ENCODE data around the gene EYA2. TPM values are rescaled to one million over a fixed set of nuclear protein-coding genes. Genes with fewer than 3 reads are reported as not detected.

Gene EYA2
- total RNA-seq, 4 donors from 2014 or later, result 0.47 to 4.1 (median 2.2) TPM

GRCh38 chr20:46899621-46900020 lies 5.0 kb downstream of the EYA2 start:
- H3K36me3 ChIP-seq, result no peaks in the 10 kb centered on the region
- TF ChIP-seq EP300 (IDR thresholded peaks at IDR 0.05) (no peak), CTCF (IDR thresholded peaks at IDR 0.05) (no peak), POLR2AphosphoS5 (IDR thresholded peaks at IDR 0.05) (no peak), POLR2A (IDR thresholded peaks at IDR 0.05) (no peak)
- H3K4me1 ChIP-seq, result peaks cover 0 to 14% (median 0%) of the 10 kb centered on the region in 3 donors
- no peaks in the 10 kb centered on the region for H3K9me3 ChIP-seq
- ATAC-seq, result no peak
- H3K27me3 ChIP-seq, result peaks cover 48% of the 10 kb centered on the region
- 61 to 65% methylated on average over 9 to 11 of the region's 11 CpGs for WGBS, 2 donors (ENCODE audit: low coverage in 1 of 2)
- H3K27ac ChIP-seq, result peak overlapping the region in 1 of 4 donors; percentile 3
- no peak overlapping the region for H3K4me3 ChIP-seq

GRCh38 chr20:46900086-46900485 lies 5.4 kb downstream of the EYA2 start:
- H3K27me3 ChIP-seq, result peaks cover 43% of the 10 kb centered on the region
- no peak overlapping the region for H3K4me3 ChIP-seq
- TF ChIP-seq CTCF (IDR thresholded peaks at IDR 0.05), result no peak
- no peak for TF ChIP-seq POLR2A (IDR thresholded peaks at IDR 0.05)
- TF ChIP-seq POLR2AphosphoS5 (IDR thresholded peaks at IDR 0.05), result no peak
- no peak for TF ChIP-seq EP300 (IDR thresholded peaks at IDR 0.05)
- no peak overlapping the region for H3K27ac ChIP-seq
- peaks cover 0 to 10% (median 0%) of the 10 kb centered on the region in 3 donors for H3K4me1 ChIP-seq
- ATAC-seq, result no peak
- no peaks in the 10 kb centered on the region for H3K9me3 ChIP-seq
- no peaks in the 10 kb centered on the region for H3K36me3 ChIP-seq
- 64 to 73% methylated on average over 6 of the region's 6 CpGs for WGBS, 2 donors (ENCODE audit: low coverage in 1 of 2)

GRCh38 chr20:46900826-46901225 lies 6.2 kb downstream of the EYA2 start:
- TF ChIP-seq POLR2AphosphoS5 (IDR thresholded peaks at IDR 0.05), result no peak
- no peak for TF ChIP-seq CTCF (IDR thresholded peaks at IDR 0.05)
- no peak for TF ChIP-seq POLR2A (IDR thresholded peaks at IDR 0.05)
- TF ChIP-seq EP300 (IDR thresholded peaks at IDR 0.05), result no peak
- Histone ChIP-seq H3K4me1 (peaks cover 0 to 2% (median 0%) of the 10 kb centered on the region in 3 donors), H3K27me3 (peaks cover 36% of the 10 kb centered on the region), H3K4me3 (no peak overlapping the region), H3K9me3 (no peaks in the 10 kb centered on the region), H3K36me3 (no peaks in the 10 kb centered on the region), H3K27ac (no peak overlapping the region)
- 78 to 89% methylated on average over 8 to 11 of the region's 11 CpGs for WGBS, 2 donors (ENCODE audit: low coverage in 1 of 2)
- no peak for ATAC-seq

GRCh38 chr20:46901638-46902037 lies 7.0 kb downstream of the EYA2 start:
- no peaks in the 10 kb centered on the region for H3K9me3 ChIP-seq
- no peak overlapping the region for H3K4me3 ChIP-seq
- no peak for ATAC-seq
- no peaks in the 10 kb centered on the region for H3K36me3 ChIP-seq
- TF ChIP-seq CTCF (IDR thresholded peaks at IDR 0.05) (no peak), POLR2A (IDR thresholded peaks at IDR 0.05) (no peak), EP300 (IDR thresholded peaks at IDR 0.05) (no peak), POLR2AphosphoS5 (IDR thresholded peaks at IDR 0.05) (no peak)
- H3K4me1 ChIP-seq, result no peaks in the 10 kb centered on the region
- H3K27me3 ChIP-seq, result peaks cover 29% of the 10 kb centered on the region
- H3K27ac ChIP-seq, result no peak overlapping the region
- WGBS, 2 donors (ENCODE audit: low coverage in 1 of 2), result 60 to 85% methylated on average over 7 to 9 of the region's 13 CpGs

- ATAC-seq, result no peak
- H3K4me3 ChIP-seq, result no peak overlapping the region
- no peaks in the 10 kb centered on the region for H3K9me3 ChIP-seq
- TF ChIP-seq EP300 (IDR thresholded peaks at IDR 0.05), result no peak
- TF ChIP-seq POLR2AphosphoS5 (IDR thresholded peaks at IDR 0.05), result no peak
- no peak for TF ChIP-seq POLR2A (IDR thresholded peaks at IDR 0.05)
- TF ChIP-seq CTCF (IDR thresholded peaks at IDR 0.05), result no peak
- no peak overlapping the region for H3K27ac ChIP-seq
- no peaks in the 10 kb centered on the region for H3K36me3 ChIP-seq
- no peaks in the 10 kb centered on the region for H3K4me1 ChIP-seq
- peaks cover 25% of the 10 kb centered on the region for H3K27me3 ChIP-seq
- 58 to 59% methylated on average over 6 to 8 of the region's 9 CpGs for WGBS, 2 donors (ENCODE audit: low coverage in 1 of 2)
Observed at GRCh38 chr20:46903256-46903655, 8.6 kb downstream of the EYA2 start.

Measured in gastroesophageal sphincter (tissue), 4 donors.